ENCODE data around the gene STOX1.
"Not testable (repeated sequence)": the region's sequence is repeated elsewhere in the genome, so short reads cannot be mapped to it uniquely, and the experiment has no call there.

Gene STOX1

DNA sequence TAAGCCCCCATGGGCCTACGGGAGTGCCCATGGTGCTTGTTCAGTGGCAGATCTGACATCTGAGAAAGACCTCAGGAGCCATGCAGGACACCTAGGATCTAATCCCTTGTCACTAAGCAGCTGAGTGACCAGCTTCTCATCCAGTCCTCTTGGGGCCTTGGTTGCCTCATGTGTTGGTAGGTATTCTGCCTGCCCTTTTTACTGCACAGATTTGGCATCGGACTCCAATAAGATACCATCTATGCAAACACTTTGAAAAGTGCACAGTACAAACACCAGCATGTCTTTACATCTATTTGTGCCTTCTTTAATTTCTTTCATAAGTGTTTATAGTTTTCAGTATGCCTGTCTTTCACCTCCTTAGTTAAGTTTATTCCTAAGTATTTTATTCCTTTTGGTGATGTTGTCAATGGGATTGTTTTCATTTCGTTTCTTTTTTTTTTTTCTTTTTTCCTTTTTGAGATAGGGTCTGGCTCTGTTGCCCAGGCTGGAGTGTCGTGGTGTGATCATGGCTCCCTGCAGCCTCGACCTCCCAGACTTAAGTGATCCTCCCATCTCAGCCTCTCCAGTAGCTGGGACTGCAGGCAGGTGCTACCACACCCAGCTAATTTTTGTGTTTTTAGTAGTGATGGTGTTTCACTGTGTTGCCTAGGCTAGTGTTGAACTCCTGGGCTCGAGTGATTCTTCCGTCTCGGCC is 10.4 kb downstream of the STOX1 start:
- no peak for TF ChIP-seq CTCF (conservative IDR thresholded peaks at IDR 0.05)
- peak overlapping the region; percentile 36 for H3K27ac ChIP-seq

DNA sequence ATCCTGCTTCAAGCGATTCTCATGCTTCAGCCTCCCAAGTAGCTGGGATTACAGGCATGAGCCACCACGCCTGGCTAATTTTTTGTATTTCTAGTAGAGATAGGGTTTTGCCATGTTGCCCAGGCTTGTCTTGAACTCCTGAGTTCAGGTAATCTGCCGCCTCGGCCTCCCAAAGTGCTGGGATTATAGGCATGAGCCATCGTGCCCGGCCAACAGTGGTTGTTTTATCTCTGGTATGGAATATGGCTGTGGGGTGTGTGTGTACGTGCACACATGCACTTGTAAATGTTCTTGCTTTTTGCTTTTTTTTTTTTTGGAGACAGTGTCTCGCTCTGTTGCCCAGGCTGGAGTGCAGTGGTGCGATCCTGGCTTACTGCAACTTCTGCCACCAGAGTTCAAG is 13.3 kb downstream of the STOX1 start:
- H3K27ac ChIP-seq: not testable (repeated sequence)

DNA sequence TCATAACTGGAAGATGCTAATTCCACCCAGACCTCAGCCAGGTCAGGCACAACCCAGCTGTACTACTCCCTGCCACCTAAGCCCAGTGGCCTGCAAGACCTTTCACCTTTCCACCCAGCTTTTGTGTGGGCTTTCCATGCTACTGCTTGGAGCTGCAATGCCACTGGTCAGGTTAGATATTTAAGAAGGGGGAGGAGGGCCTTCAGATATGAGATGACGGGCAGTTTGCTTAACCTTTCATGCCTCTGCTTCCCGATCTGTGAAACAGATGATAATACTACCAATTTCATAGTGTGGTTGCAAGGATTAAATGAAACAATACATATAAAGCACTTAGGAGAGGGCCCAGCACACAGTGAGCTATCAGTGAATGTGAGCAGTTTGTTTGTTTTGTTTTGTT is 20.9 kb downstream of the STOX1 start:
- H3K27ac ChIP-seq: no peak overlapping the region
- TF ChIP-seq CTCF (conservative IDR thresholded peaks at IDR 0.05): no peak

- TF ChIP-seq CTCF (conservative IDR thresholded peaks at IDR 0.05): no peak
- H3K27ac ChIP-seq: no peak overlapping the region
Observed at GRCh38 chr10:68848806-68849205, 21.5 kb downstream of the STOX1 start.

DNA sequence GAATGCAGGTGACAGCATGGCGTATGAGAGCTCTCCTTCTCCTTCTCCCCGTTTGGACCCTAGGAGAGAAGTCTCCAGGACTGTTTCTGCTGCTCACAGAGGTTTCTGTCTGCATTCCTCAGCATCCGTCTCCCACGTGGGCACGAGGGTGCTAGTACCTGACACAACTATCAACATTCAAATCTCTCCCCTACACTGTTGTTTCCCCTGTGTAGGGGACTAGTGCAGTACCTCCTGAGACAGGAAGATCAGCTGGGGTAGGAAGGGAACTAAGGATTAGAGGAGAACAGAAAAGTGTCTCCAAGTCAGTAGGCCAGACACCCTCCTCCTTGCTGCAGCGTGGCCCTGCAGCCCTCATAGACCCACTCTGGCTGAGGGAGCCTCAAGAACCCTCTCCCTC is 29.0 kb downstream of the STOX1 start:
- H3K27ac ChIP-seq: no peak overlapping the region
- TF ChIP-seq CTCF (conservative IDR thresholded peaks at IDR 0.05): no peak

GRCh38 chr10:68857005-68857404 is 29.7 kb downstream of the STOX1 start:
- TF ChIP-seq CTCF (conservative IDR thresholded peaks at IDR 0.05): no peak
- no peak overlapping the region for H3K27ac ChIP-seq

- no peak overlapping the region for H3K27ac ChIP-seq
- TF ChIP-seq CTCF (conservative IDR thresholded peaks at IDR 0.05): no peak
Observed at GRCh38 chr10:68861253-68861652, 33.9 kb downstream of the STOX1 start.

DNA sequence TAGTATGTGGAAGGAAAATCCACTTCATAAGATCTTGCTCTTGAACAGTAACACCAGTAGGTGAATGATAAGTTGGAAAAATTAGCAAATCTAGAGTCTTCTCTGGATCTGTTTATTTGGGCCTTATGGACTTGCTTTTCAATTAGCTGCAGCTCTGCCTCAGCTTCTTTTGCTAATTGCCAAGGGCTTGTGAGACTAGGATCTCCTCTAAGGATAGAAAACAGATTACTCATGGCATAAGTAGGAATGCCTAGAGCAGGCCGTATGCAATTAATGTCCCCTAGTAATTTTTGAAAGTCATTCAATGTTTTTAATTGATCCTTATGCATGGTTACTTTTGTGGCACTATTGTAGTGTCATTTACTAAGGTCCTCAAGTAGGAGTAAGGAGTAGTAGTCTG is 37.3 kb downstream of the STOX1 start:
- no peak for TF ChIP-seq CTCF (conservative IDR thresholded peaks at IDR 0.05)
- no peak overlapping the region for H3K27ac ChIP-seq

- not testable (repeated sequence) for H3K27ac ChIP-seq
Observed at GRCh38 chr10:68868173-68868572, 40.8 kb downstream of the STOX1 start.

Data from VCaP (cell line).